ENCODE data around the gene JAK3.
A peak's percentile ranks its signal among the peaks of the same experiment; 100 is the strongest.
"Not testable (repeated sequence)": the region's sequence is repeated elsewhere in the genome, so short reads cannot be mapped to it uniquely, and the experiment has no call there.

The JAK3 gene

GRCh38 chr19:17795495-17795856 is 52.3 kb downstream of the JAK3 start:
- no peaks in the 10 kb centered on the region for H3K4me1 ChIP-seq (ENCODE audit: insufficient read depth, low read length)
- H3K27ac ChIP-seq (ENCODE audit: low read length) = no peak overlapping the region
- H3K4me3 ChIP-seq (ENCODE audit: low read length) = peak overlapping the region; percentile 71; the same call in 1 of the 2 replicates
- H3K27me3 ChIP-seq (ENCODE audit: insufficient read depth, low read length) = peaks cover 38% of the 10 kb centered on the region
- no peaks in the 10 kb centered on the region for H3K9me3 ChIP-seq (ENCODE audit: insufficient read depth, low read depth, low read length)
- H3K36me3 ChIP-seq (ENCODE audit: insufficient read depth, low read depth, low read length) = no peaks in the 10 kb centered on the region
- H3K9ac ChIP-seq (ENCODE audit: low read depth, low read length) = peak overlapping the region; percentile 58; the same call in 1 of the 2 replicates

- H3K27ac ChIP-seq (ENCODE audit: low read length) = no peak within 1 kb of the TSS
- H3K4me1 ChIP-seq (ENCODE audit: insufficient read depth, low read length) = no peaks in the 10 kb centered on the region
- peak within 1 kb of the TSS; percentile 58; the same call in 1 of the 2 replicates for H3K9ac ChIP-seq (ENCODE audit: low read depth, low read length)
- H3K36me3 ChIP-seq (ENCODE audit: insufficient read depth, low read depth, low read length) = no peaks in the 10 kb centered on the region
- no peaks in the 10 kb centered on the region for H3K9me3 ChIP-seq (ENCODE audit: insufficient read depth, low read depth, low read length)
- peak within 1 kb of the TSS; percentile 71 for H3K4me3 ChIP-seq (ENCODE audit: low read length)
- H3K27me3 ChIP-seq (ENCODE audit: insufficient read depth, low read length) = peaks cover 38% of the 10 kb centered on the region
Observed at GRCh38 chr19:17794731-17795494, 52.9 kb downstream of the JAK3 start, which contains the start of gene B3GNT3. Gene B3GNT3, plus strand, starts transcription at chr19:17795138. Its CDS starts 12,670 bp downstream, at chr19:17807808.

GRCh38 chr19:17794412-17794730 is 53.4 kb downstream of the JAK3 start:
- Histone ChIP-seq H3K9ac (ENCODE audit: low read depth, low read length) (no peak overlapping the region), H3K27me3 (ENCODE audit: insufficient read depth, low read length) (peaks cover 38% of the 10 kb centered on the region), H3K36me3 (ENCODE audit: insufficient read depth, low read depth, low read length) (no peaks in the 10 kb centered on the region), H3K27ac (ENCODE audit: low read length) (no peak overlapping the region), H3K4me3 (ENCODE audit: low read length) (peak overlapping the region; percentile 71), H3K4me1 (ENCODE audit: insufficient read depth, low read length) (no peaks in the 10 kb centered on the region), H3K9me3 (ENCODE audit: insufficient read depth, low read depth, low read length) (no peaks in the 10 kb centered on the region)

GRCh38 chr19:17790059-17790780 is 57.6 kb downstream of the JAK3 start:
- Histone ChIP-seq H3K27me3 (ENCODE audit: insufficient read depth, low read length) (peaks cover 18% of the 10 kb centered on the region), H3K4me1 (ENCODE audit: insufficient read depth, low read length) (no peaks in the 10 kb centered on the region), H3K27ac (ENCODE audit: low read length) (no peak overlapping the region), H3K4me3 (ENCODE audit: low read length) (no peak overlapping the region), H3K9me3 (ENCODE audit: insufficient read depth, low read depth, low read length) (no peaks in the 10 kb centered on the region), H3K9ac (ENCODE audit: low read depth, low read length) (no peak overlapping the region), H3K36me3 (ENCODE audit: insufficient read depth, low read depth, low read length) (0 out of 2 replicates have a peak, but pooled peaks cover 4% of the 10 kb centered on the region)

- Histone ChIP-seq H3K9ac (ENCODE audit: low read depth, low read length) (no peak overlapping the region), H3K4me3 (ENCODE audit: low read length) (no peak overlapping the region), H3K4me1 (ENCODE audit: insufficient read depth, low read length) (no peaks in the 10 kb centered on the region), H3K27ac (ENCODE audit: low read length) (no peak overlapping the region), H3K36me3 (ENCODE audit: insufficient read depth, low read depth, low read length) (0 out of 2 replicates have a peak, but pooled peaks cover 4% of the 10 kb centered on the region), H3K9me3 (ENCODE audit: insufficient read depth, low read depth, low read length) (no peaks in the 10 kb centered on the region), H3K27me3 (ENCODE audit: insufficient read depth, low read length) (peaks cover 2% of the 10 kb centered on the region; the same call in 1 of the 2 replicates)
Observed at GRCh38 chr19:17788632-17789031, 59.1 kb downstream of the JAK3 start.

- Histone ChIP-seq H3K27ac (ENCODE audit: low read length) (no peak overlapping the region), H3K27me3 (ENCODE audit: insufficient read depth, low read length) (no peaks in the 10 kb centered on the region), H3K9ac (ENCODE audit: low read depth, low read length) (no peak overlapping the region), H3K36me3 (ENCODE audit: insufficient read depth, low read depth, low read length) (0 out of 2 replicates have a peak, but pooled peaks cover 4% of the 10 kb centered on the region), H3K4me1 (ENCODE audit: insufficient read depth, low read length) (no peaks in the 10 kb centered on the region), H3K4me3 (ENCODE audit: low read length) (no peak overlapping the region), H3K9me3 (ENCODE audit: insufficient read depth, low read depth, low read length) (no peaks in the 10 kb centered on the region)
Observed at GRCh38 chr19:17787274-17787913, 60.4 kb downstream of the JAK3 start.

- no peaks in the 10 kb centered on the region; the same call in 1 of the 2 replicates for H3K4me1 ChIP-seq (ENCODE audit: insufficient read depth, low read length)
- 0 out of 2 replicates have a peak, but pooled peaks cover 4% of the 10 kb centered on the region for H3K36me3 ChIP-seq (ENCODE audit: insufficient read depth, low read depth, low read length)
- no peaks in the 10 kb centered on the region for H3K9me3 ChIP-seq (ENCODE audit: insufficient read depth, low read depth, low read length)
- H3K4me3 ChIP-seq (ENCODE audit: low read length) = no peak overlapping the region
- H3K27ac ChIP-seq (ENCODE audit: low read length) = no peak overlapping the region
- no peaks in the 10 kb centered on the region for H3K27me3 ChIP-seq (ENCODE audit: insufficient read depth, low read length)
- no peak overlapping the region; the same call in 1 of the 2 replicates for H3K9ac ChIP-seq (ENCODE audit: low read depth, low read length)
Observed at GRCh38 chr19:17784201-17785008, 63.4 kb downstream of the JAK3 start.

GRCh38 chr19:17783721-17784120 is 64.1 kb downstream of the JAK3 start:
- H3K9me3 ChIP-seq (ENCODE audit: insufficient read depth, low read depth, low read length); H3K4me1 ChIP-seq (ENCODE audit: insufficient read depth, low read length); H3K36me3 ChIP-seq (ENCODE audit: insufficient read depth, low read depth, low read length); H3K9ac ChIP-seq (ENCODE audit: low read depth, low read length); H3K27me3 ChIP-seq (ENCODE audit: insufficient read depth, low read length); H3K27ac ChIP-seq (ENCODE audit: low read length); H3K4me3 ChIP-seq (ENCODE audit: low read length): not testable (repeated sequence)

- H3K27ac ChIP-seq (ENCODE audit: low read length) = no peak overlapping the region
- peaks cover 2% of the 10 kb centered on the region; the same call in 1 of the 2 replicates for H3K4me1 ChIP-seq (ENCODE audit: insufficient read depth, low read length)
- no peaks in the 10 kb centered on the region for H3K36me3 ChIP-seq (ENCODE audit: insufficient read depth, low read depth, low read length)
- H3K4me3 ChIP-seq (ENCODE audit: low read length) = no peak overlapping the region
- H3K9ac ChIP-seq (ENCODE audit: low read depth, low read length) = no peak overlapping the region
- H3K27me3 ChIP-seq (ENCODE audit: insufficient read depth, low read length) = no peaks in the 10 kb centered on the region
- no peaks in the 10 kb centered on the region for H3K9me3 ChIP-seq (ENCODE audit: insufficient read depth, low read depth, low read length)
Observed at GRCh38 chr19:17780781-17781180, 67.0 kb downstream of the JAK3 start.

GRCh38 chr19:17778968-17779929 is 68.5 kb downstream of the JAK3 start:
- Histone ChIP-seq H3K9ac (ENCODE audit: low read depth, low read length) (no peak overlapping the region; the same call in 1 of the 2 replicates), H3K9me3 (ENCODE audit: insufficient read depth, low read depth, low read length) (no peaks in the 10 kb centered on the region), H3K27ac (ENCODE audit: low read length) (no peak overlapping the region), H3K4me3 (ENCODE audit: low read length) (peak overlapping the region; percentile 76), H3K4me1 (ENCODE audit: insufficient read depth, low read length) (peaks cover 2% of the 10 kb centered on the region; the same call in 1 of the 2 replicates), H3K36me3 (ENCODE audit: insufficient read depth, low read depth, low read length) (no peaks in the 10 kb centered on the region), H3K27me3 (ENCODE audit: insufficient read depth, low read length) (no peaks in the 10 kb centered on the region)

Data from iPS-20b (cell line).